Lower leg skin (tissue), 3 donors: ENCODE results near the gene CCSAP.

ENCODE experiments used
- POLR2A ChIP-seq, 2 donors: fragments of 450-650 bp; IDR thresholded peaks; one replicate each; pipeline ENCODE4 v1.6.1; 2016 to 2017; ENCODE audit warnings: antibody characterized with exemption in 2 of 2, mild to moderate bottlenecking in 1 of 2, moderate library complexity in 1 of 2
- TF ChIP-seq, protein P1 (sequence below), 3 donors: fragments of 450-650 bp; IDR thresholded peaks; one replicate each; pipeline ENCODE4 v1.5.1; 2016; ENCODE audit warnings: antibody characterized with exemption in 3 of 3, mild to moderate bottlenecking in 3 of 3, moderate library complexity in 2 of 3

DNA sequence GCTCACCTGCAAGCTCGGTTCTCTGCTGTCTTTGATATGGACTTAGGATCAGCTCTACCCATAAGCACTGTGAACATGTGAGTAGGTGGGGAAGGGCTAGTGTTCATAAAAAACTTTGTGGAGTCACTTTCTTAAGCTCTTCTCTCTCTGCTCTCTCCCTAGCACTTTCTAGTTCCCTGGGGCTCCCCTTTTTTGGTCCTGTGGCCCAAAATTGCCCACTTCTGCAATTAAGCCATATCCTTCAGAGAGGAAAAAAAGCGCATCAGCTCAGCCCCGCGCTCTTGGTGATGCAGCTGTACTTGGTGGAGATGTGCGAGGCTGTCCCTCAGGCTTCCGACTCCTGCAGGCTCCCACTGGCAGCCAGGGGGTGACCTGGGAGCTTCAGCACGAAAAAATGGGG lies 23.4 kb downstream of the CCSAP start:
- TF ChIP-seq, protein P1, sequence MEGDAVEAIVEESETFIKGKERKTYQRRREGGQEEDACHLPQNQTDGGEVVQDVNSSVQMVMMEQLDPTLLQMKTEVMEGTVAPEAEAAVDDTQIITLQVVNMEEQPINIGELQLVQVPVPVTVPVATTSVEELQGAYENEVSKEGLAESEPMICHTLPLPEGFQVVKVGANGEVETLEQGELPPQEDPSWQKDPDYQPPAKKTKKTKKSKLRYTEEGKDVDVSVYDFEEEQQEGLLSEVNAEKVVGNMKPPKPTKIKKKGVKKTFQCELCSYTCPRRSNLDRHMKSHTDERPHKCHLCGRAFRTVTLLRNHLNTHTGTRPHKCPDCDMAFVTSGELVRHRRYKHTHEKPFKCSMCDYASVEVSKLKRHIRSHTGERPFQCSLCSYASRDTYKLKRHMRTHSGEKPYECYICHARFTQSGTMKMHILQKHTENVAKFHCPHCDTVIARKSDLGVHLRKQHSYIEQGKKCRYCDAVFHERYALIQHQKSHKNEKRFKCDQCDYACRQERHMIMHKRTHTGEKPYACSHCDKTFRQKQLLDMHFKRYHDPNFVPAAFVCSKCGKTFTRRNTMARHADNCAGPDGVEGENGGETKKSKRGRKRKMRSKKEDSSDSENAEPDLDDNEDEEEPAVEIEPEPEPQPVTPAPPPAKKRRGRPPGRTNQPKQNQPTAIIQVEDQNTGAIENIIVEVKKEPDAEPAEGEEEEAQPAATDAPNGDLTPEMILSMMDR (IDR thresholded peaks at IDR 0.05), result no peak
- TF ChIP-seq POLR2A (IDR thresholded peaks at IDR 0.05), result no peak
